ENCODE measurements around the gene NFATC2.

Gene NFATC2

DNA sequence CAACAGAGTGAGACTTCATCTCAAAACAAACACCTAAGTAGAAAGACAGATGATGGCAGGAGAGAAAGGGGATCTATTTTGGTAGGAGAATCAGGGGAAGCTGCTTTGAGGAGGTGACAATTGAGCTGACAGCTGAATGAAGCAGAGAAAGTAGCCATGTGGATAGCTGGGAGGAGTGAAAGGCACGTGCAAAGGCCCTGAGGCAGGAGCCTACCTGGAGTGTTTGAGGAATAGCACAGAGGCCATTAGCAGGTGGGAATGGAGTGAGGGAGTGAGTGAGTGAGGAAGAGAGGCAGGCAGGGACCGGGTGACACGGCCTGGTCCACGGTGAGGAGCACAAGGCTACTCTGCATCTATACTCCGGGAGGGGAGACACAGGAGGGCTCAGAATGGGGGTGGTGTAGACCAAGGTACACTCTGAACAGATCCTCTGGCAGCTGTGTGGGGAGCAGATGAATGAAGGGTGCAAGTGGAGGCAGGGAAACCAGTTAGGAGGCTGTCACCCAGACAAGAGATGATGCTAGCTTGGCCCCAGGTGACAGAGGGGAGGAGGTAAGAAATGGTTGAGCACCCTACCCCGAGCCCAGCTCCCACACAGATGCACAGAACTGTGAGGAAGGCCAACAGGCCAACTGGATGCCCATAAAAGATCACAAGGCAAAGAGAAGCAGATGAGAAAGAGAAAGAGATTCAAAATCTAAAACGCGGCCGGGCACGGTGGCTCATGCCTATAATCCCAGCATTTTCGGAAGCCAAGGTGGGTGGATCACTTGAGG, 43.6 kb downstream of the NFATC2 start:
- ATAC-seq: no peak
- no peak for TF ChIP-seq CSDC2 (CRISPR knock-in tag; IDR thresholded peaks at IDR 0.05)

DNA sequence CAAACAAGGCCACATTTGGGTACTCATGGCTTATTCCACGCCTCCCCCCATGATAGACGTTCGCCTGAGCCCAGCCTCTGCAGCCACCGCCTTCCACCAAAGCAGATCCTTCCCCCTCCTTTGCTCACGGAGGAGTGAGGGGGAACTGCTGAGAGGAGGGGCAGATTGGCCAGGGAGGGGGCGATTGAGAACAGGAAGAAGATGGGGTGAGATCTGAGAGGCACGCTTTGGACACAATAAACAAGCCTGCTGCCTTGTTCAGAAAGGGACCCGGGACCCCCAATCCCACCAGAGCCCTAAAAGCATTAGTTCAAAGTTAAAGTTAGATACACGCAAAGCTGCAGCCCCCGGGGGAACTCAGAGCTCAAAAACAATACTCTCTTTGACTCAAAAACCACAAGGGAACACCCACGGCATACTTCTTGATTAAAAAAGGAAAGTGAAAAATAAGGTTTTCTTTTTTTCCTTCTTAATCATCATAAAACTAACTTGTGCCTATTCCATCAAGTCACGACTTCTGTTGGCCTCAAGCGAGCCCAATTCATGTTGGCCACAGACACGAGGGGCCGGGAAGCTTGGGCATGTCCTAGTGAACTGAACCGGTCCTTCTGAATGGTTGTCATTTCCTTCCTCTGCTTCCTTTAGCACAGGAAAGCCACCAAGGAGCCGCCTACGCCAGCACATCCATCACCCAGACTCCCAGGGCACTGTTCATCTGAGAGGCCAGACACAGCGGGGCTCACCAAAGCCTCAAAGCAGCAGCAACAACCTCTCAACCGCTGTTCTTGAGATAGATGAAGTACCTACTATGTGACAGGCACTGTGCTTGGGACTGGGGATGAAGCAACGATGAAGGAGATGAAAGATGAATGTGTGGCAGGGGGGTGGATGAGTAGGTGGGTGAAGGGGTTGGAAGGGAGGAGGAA, 44.7 kb downstream of the NFATC2 start:
- ATAC-seq: no peak
- TF ChIP-seq ZNF70 (CRISPR knock-in tag; IDR thresholded peaks at IDR 0.05): no peak
- TF ChIP-seq, protein P1, sequence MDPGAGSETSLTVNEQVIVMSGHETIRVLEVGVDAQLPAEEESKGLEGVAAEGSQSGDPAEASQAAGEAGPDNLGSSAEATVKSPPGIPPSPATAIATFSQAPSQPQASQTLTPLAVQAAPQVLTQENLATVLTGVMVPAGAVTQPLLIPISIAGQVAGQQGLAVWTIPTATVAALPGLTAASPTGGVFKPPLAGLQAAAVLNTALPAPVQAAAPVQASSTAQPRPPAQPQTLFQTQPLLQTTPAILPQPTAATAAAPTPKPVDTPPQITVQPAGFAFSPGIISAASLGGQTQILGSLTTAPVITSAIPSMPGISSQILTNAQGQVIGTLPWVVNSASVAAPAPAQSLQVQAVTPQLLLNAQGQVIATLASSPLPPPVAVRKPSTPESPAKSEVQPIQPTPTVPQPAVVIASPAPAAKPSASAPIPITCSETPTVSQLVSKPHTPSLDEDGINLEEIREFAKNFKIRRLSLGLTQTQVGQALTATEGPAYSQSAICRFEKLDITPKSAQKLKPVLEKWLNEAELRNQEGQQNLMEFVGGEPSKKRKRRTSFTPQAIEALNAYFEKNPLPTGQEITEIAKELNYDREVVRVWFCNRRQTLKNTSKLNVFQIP (CRISPR knock-in tag; IDR thresholded peaks at IDR 0.05; ENCODE audit: borderline replicate concordance, low read depth): no peak
- no peak for TF ChIP-seq TOX (CRISPR knock-in tag; IDR thresholded peaks at IDR 0.05; ENCODE audit: borderline replicate concordance)
- no peak for TF ChIP-seq CSDC2 (CRISPR knock-in tag; IDR thresholded peaks at IDR 0.05)
- TF ChIP-seq GLIS3 (CRISPR knock-in tag; IDR thresholded peaks at IDR 0.05): no peak
- no peak for TF ChIP-seq ESRRG (CRISPR knock-in tag; IDR thresholded peaks at IDR 0.05)
- TF ChIP-seq OSR1 (CRISPR knock-in tag; IDR thresholded peaks at IDR 0.05): no peak
- no peak for TF ChIP-seq ZFP30 (CRISPR knock-in tag; IDR thresholded peaks at IDR 0.05)
- TF ChIP-seq ARNTL (CRISPR knock-in tag; IDR thresholded peaks at IDR 0.05; ENCODE audit: borderline replicate concordance, low read depth): no peak
- TF ChIP-seq ZFP3 (CRISPR knock-in tag; IDR thresholded peaks at IDR 0.05): no peak
- TF ChIP-seq, protein P2, sequence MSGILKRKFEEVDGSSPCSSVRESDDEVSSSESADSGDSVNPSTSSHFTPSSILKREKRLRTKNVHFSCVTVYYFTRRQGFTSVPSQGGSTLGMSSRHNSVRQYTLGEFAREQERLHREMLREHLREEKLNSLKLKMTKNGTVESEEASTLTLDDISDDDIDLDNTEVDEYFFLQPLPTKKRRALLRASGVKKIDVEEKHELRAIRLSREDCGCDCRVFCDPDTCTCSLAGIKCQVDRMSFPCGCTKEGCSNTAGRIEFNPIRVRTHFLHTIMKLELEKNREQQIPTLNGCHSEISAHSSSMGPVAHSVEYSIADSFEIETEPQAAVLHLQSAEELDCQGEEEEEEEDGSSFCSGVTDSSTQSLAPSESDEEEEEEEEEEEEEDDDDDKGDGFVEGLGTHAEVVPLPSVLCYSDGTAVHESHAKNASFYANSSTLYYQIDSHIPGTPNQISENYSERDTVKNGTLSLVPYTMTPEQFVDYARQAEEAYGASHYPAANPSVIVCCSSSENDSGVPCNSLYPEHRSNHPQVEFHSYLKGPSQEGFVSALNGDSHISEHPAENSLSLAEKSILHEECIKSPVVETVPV (CRISPR knock-in tag; IDR thresholded peaks at IDR 0.05): no peak
- no peak for TF ChIP-seq PPARA (CRISPR knock-in tag; IDR thresholded peaks at IDR 0.05; ENCODE audit: borderline replicate concordance)
- TF ChIP-seq, protein P3, sequence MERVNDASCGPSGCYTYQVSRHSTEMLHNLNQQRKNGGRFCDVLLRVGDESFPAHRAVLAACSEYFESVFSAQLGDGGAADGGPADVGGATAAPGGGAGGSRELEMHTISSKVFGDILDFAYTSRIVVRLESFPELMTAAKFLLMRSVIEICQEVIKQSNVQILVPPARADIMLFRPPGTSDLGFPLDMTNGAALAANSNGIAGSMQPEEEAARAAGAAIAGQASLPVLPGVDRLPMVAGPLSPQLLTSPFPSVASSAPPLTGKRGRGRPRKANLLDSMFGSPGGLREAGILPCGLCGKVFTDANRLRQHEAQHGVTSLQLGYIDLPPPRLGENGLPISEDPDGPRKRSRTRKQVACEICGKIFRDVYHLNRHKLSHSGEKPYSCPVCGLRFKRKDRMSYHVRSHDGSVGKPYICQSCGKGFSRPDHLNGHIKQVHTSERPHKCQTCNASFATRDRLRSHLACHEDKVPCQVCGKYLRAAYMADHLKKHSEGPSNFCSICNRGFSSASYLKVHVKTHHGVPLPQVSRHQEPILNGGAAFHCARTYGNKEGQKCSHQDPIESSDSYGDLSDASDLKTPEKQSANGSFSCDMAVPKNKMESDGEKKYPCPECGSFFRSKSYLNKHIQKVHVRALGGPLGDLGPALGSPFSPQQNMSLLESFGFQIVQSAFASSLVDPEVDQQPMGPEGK (CRISPR knock-in tag; IDR thresholded peaks at IDR 0.05; ENCODE audit: borderline replicate concordance): no peak
- TF ChIP-seq RARB (CRISPR knock-in tag; IDR thresholded peaks at IDR 0.05): no peak
- TF ChIP-seq ZC3H10 (CRISPR knock-in tag; IDR thresholded peaks at IDR 0.05): no peak
- no peak for TF ChIP-seq SNAI2 (CRISPR knock-in tag; IDR thresholded peaks at IDR 0.05)
- no peak for TF ChIP-seq ZNF565 (CRISPR knock-in tag; conservative IDR thresholded peaks at IDR 0.05; ENCODE audit: low read depth)
- TF ChIP-seq ZNF8 (CRISPR knock-in tag; IDR thresholded peaks at IDR 0.05): no peak
- no peak for TF ChIP-seq BACH2 (CRISPR knock-in tag; IDR thresholded peaks at IDR 0.05; ENCODE audit: borderline replicate concordance)

DNA sequence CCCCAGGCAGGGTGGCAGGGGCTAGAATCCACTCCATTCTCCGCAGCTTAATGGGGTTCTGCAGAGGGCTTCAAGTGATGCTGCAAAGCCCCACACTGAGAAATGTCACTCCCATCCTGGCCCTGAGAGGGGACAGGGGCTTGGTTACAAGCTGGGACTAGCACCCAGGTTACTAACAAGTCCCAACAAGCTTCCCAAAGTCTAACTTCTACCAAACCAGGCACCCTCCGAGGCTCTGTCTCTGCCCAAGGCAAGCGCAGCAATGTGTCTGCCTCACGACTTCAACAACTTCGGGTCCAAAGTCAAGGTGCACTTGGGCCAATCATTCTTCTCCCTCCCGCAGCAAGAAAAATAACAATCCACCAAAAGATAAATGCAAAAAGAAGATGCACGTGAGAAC, 45.6 kb downstream of the NFATC2 start:
- no peak for ATAC-seq
- TF ChIP-seq RARB (CRISPR knock-in tag; IDR thresholded peaks at IDR 0.05): no peak
- no peak for TF ChIP-seq OSR1 (CRISPR knock-in tag; IDR thresholded peaks at IDR 0.05)
- TF ChIP-seq ZNF70 (CRISPR knock-in tag; IDR thresholded peaks at IDR 0.05): no peak
- TF ChIP-seq, protein P4, sequence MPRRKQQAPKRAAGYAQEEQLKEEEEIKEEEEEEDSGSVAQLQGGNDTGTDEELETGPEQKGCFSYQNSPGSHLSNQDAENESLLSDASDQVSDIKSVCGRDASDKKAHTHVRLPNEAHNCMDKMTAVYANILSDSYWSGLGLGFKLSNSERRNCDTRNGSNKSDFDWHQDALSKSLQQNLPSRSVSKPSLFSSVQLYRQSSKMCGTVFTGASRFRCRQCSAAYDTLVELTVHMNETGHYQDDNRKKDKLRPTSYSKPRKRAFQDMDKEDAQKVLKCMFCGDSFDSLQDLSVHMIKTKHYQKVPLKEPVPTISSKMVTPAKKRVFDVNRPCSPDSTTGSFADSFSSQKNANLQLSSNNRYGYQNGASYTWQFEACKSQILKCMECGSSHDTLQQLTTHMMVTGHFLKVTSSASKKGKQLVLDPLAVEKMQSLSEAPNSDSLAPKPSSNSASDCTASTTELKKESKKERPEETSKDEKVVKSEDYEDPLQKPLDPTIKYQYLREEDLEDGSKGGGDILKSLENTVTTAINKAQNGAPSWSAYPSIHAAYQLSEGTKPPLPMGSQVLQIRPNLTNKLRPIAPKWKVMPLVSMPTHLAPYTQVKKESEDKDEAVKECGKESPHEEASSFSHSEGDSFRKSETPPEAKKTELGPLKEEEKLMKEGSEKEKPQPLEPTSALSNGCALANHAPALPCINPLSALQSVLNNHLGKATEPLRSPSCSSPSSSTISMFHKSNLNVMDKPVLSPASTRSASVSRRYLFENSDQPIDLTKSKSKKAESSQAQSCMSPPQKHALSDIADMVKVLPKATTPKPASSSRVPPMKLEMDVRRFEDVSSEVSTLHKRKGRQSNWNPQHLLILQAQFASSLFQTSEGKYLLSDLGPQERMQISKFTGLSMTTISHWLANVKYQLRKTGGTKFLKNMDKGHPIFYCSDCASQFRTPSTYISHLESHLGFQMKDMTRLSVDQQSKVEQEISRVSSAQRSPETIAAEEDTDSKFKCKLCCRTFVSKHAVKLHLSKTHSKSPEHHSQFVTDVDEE (CRISPR knock-in tag; IDR thresholded peaks at IDR 0.05): no peak
- no peak for TF ChIP-seq ESRRG (CRISPR knock-in tag; IDR thresholded peaks at IDR 0.05)
- TF ChIP-seq ZFP3 (CRISPR knock-in tag; IDR thresholded peaks at IDR 0.05): no peak
- TF ChIP-seq ZNF8 (CRISPR knock-in tag; IDR thresholded peaks at IDR 0.05): no peak
- TF ChIP-seq, protein P1 (CRISPR knock-in tag; IDR thresholded peaks at IDR 0.05; ENCODE audit: borderline replicate concordance, low read depth): no peak
- TF ChIP-seq ISL1 (CRISPR knock-in tag; IDR thresholded peaks at IDR 0.05): no peak
- no peak for TF ChIP-seq ZNF565 (CRISPR knock-in tag; conservative IDR thresholded peaks at IDR 0.05; ENCODE audit: low read depth)
- no peak for TF ChIP-seq SNAI2 (CRISPR knock-in tag; IDR thresholded peaks at IDR 0.05)
- TF ChIP-seq, protein P2 (CRISPR knock-in tag; IDR thresholded peaks at IDR 0.05): no peak
- no peak for TF ChIP-seq BACH2 (CRISPR knock-in tag; IDR thresholded peaks at IDR 0.05; ENCODE audit: borderline replicate concordance)
- TF ChIP-seq ARNTL (CRISPR knock-in tag; IDR thresholded peaks at IDR 0.05; ENCODE audit: borderline replicate concordance, low read depth): no peak
- TF ChIP-seq, protein P3 (CRISPR knock-in tag; IDR thresholded peaks at IDR 0.05; ENCODE audit: borderline replicate concordance): no peak
- TF ChIP-seq TOX (CRISPR knock-in tag; IDR thresholded peaks at IDR 0.05; ENCODE audit: borderline replicate concordance): no peak
- TF ChIP-seq ZFP30 (CRISPR knock-in tag; IDR thresholded peaks at IDR 0.05): no peak
